ENCODE measurements around the gene HEPN1. TPM values are rescaled to one million over a fixed set of nuclear protein-coding genes. Genes with fewer than 3 reads are reported as not detected.

Gene HEPN1
- polyA plus RNA-seq, 1 donor from 2014 or later, result not detected

- H3K9me2 ChIP-seq (ENCODE audit: insufficient read depth, low read length), result no peaks in the 10 kb centered on the region
- no peak overlapping the region for H2AFZ ChIP-seq (ENCODE audit: low read depth, low read length)
- no peaks in the 10 kb centered on the region for H3K36me3 ChIP-seq (ENCODE audit: insufficient read depth, low read length)
- no peak overlapping the region for H3K27ac ChIP-seq (ENCODE audit: low read length)
- TF ChIP-seq MXI1 (conservative IDR thresholded peaks at IDR 0.05; ENCODE audit: poor library complexity, severe bottlenecking), result no peak
- no peak overlapping the region for H3K4me3 ChIP-seq (ENCODE audit: low read length)
- H3F3A ChIP-seq (ENCODE audit: insufficient read depth, low read length, poor library complexity, severe bottlenecking), result no peaks in the 10 kb centered on the region
- H3K4me2 ChIP-seq (ENCODE audit: low read length), result no peak overlapping the region
- H3K79me2 ChIP-seq (replicated peaks; ENCODE audit: insufficient read depth, low read length), result no peaks in the 10 kb centered on the region
- no peak overlapping the region for H3K9ac ChIP-seq (ENCODE audit: low read length)
- no peaks in the 10 kb centered on the region for H3K9me3 ChIP-seq (ENCODE audit: low read length)
- no peaks in the 10 kb centered on the region for H3K27me3 ChIP-seq (ENCODE audit: insufficient read depth, low read depth, low read length)
- H4K20me1 ChIP-seq (ENCODE audit: insufficient read depth), result no peaks in the 10 kb centered on the region
Observed at GRCh38 chr11:124880290-124880611, 38.8 kb upstream of the HEPN1 start.

GRCh38 chr11:124880958-124881357 lies 38.1 kb upstream of the HEPN1 start:
- Histone ChIP-seq H2AFZ (ENCODE audit: low read depth, low read length) (no peak overlapping the region), H4K20me1 (ENCODE audit: insufficient read depth) (no peaks in the 10 kb centered on the region), H3K9me3 (ENCODE audit: low read length) (no peaks in the 10 kb centered on the region), H3K27ac (ENCODE audit: low read length) (no peak overlapping the region), H3K4me3 (ENCODE audit: low read length) (no peak overlapping the region), H3K4me2 (ENCODE audit: low read length) (no peak overlapping the region), H3K9ac (ENCODE audit: low read length) (no peak overlapping the region), H3K27me3 (ENCODE audit: insufficient read depth, low read depth, low read length) (no peaks in the 10 kb centered on the region), H3K79me2 (replicated peaks; ENCODE audit: insufficient read depth, low read length) (no peaks in the 10 kb centered on the region), H3F3A (ENCODE audit: insufficient read depth, low read length, poor library complexity, severe bottlenecking) (no peaks in the 10 kb centered on the region), H3K9me2 (ENCODE audit: insufficient read depth, low read length) (no peaks in the 10 kb centered on the region), H3K36me3 (ENCODE audit: insufficient read depth, low read length) (no peaks in the 10 kb centered on the region)
- TF ChIP-seq POLR2AphosphoS5 (IDR thresholded peaks at IDR 0.05) (no peak), RAD21 (conservative IDR thresholded peaks at IDR 0.05) (no peak), TAF1 (IDR thresholded peaks at IDR 0.05; ENCODE audit: low read depth) (no peak)

- H2AFZ ChIP-seq (ENCODE audit: low read depth, low read length), result no peak overlapping the region
- no peak overlapping the region for H3K27ac ChIP-seq (ENCODE audit: low read length)
- H3K4me2 ChIP-seq (ENCODE audit: low read length), result no peak overlapping the region
- no peak overlapping the region for H3K9ac ChIP-seq (ENCODE audit: low read length)
- H3K36me3 ChIP-seq (ENCODE audit: insufficient read depth, low read length), result no peaks in the 10 kb centered on the region
- no peaks in the 10 kb centered on the region for H4K20me1 ChIP-seq (ENCODE audit: insufficient read depth)
- no peaks in the 10 kb centered on the region for H3F3A ChIP-seq (ENCODE audit: insufficient read depth, low read length, poor library complexity, severe bottlenecking)
- no peak overlapping the region for H3K4me3 ChIP-seq (ENCODE audit: low read length)
- no peaks in the 10 kb centered on the region for H3K79me2 ChIP-seq (replicated peaks; ENCODE audit: insufficient read depth, low read length)
- no peaks in the 10 kb centered on the region for H3K27me3 ChIP-seq (ENCODE audit: insufficient read depth, low read depth, low read length)
- H3K9me2 ChIP-seq (ENCODE audit: insufficient read depth, low read length), result no peaks in the 10 kb centered on the region
- no peaks in the 10 kb centered on the region for H3K9me3 ChIP-seq (ENCODE audit: low read length)
- TF ChIP-seq CTCF (IDR thresholded peaks at IDR 0.05; ENCODE audit: poor library complexity, severe bottlenecking), result no peak
- TF ChIP-seq REST (IDR thresholded peaks at IDR 0.05; ENCODE audit: borderline replicate concordance), result no peak
- no peak for TF ChIP-seq TAF1 (IDR thresholded peaks at IDR 0.05; ENCODE audit: low read depth)
- no peak for TF ChIP-seq POLR2AphosphoS5 (IDR thresholded peaks at IDR 0.05)
- no peak for TF ChIP-seq EP300 (conservative IDR thresholded peaks at IDR 0.05; ENCODE audit: poor library complexity, severe bottlenecking)
- no peak for TF ChIP-seq EZH2 (IDR thresholded peaks at IDR 0.05; ENCODE audit: borderline replicate concordance, insufficient read depth, low read length, poor library complexity, severe bottlenecking)
- TF ChIP-seq MXI1 (conservative IDR thresholded peaks at IDR 0.05; ENCODE audit: poor library complexity, severe bottlenecking), result no peak
- TF ChIP-seq SMC3 (conservative IDR thresholded peaks at IDR 0.05; ENCODE audit: poor library complexity), result no peak
- no peak for TF ChIP-seq RAD21 (conservative IDR thresholded peaks at IDR 0.05)
Observed at GRCh38 chr11:124882339-124883071, 36.5 kb upstream of the HEPN1 start.
